ENCODE data around the gene RNF11.

DNA sequence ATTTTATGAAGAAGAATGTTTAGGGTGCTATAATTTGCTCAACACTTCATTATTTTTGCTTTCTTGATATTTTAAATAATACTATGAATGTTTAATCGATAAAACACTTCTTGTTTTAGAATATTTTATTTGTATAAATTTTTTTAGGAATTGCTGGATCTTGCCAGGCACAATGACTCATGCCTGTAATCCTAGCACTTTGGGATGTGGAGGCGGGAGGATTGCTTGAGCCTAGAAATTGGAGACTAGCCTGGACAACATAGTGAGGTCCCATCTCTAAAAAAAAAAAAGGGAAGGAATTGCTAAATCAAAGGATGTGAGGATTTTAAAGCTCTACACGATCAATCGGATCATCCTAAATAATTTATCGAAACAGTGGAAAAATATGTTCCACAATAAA, 17.6 kb downstream of the RNF11 start:
- no peak for TF ChIP-seq ZNF274 (IDR thresholded peaks at IDR 0.05; ENCODE audit: low read depth, low read length)
- no peak for TF ChIP-seq YY1 (IDR thresholded peaks at IDR 0.05; ENCODE audit: insufficient read depth, insufficient read length)
- no peak for TF ChIP-seq SUZ12 (IDR thresholded peaks at IDR 0.05; ENCODE audit: extremely low read depth, insufficient read depth, insufficient read length)
